H1 (cell line): Measurements from ENCODE around the gene MGRN1. TPM values are rescaled to one million over a fixed set of nuclear protein-coding genes. Genes with fewer than 3 reads are reported as not detected.

Experiments
- CTCF ChIA-PET: fragments of 300-600 bp; sonication (Branson Sonifier 250); formaldehyde crosslinking; loops from one replicate; lab custom pipeline; 2021; ENCODE audit not compliant: partially characterized antibody; lab: Charles Lee
- POLR2A ChIA-PET: fragments of 300-600 bp; sonication (Branson Sonifier 250); formaldehyde crosslinking; loops from one replicate; lab custom pipeline; 2021; ENCODE audit warnings: inconsistent platforms; ENCODE audit not compliant: partially characterized antibody; lab: Charles Lee
- DNase-seq, 2 experiments: peaks; one replicate each; pipeline versions ENCODE4 v3.0.0 to v3.0.0-alpha.2; 2010 to 2022; ENCODE audit warnings: low spot score in 2 of 2, low read depth in 1 of 2, mixed read lengths in 1 of 2
- FAIRE-seq: peaks from 2 replicates; lab custom pipeline; 2011; peaks lifted over from hg19 to GRCh38; lab: Jason Lieb, UNC
- H2AFZ ChIP-seq: 2 replicates; pipeline ENCODE4 v1.8.1; 2012; ENCODE audit warnings: low read length, inconsistent platforms
- H2AK5ac ChIP-seq: 2 replicates; pipeline ENCODE4 v1.6.1; 2013; ENCODE audit warnings: low read depth, low read length
- H2BK120ac ChIP-seq: replicated peaks from 2 replicates; pipeline ENCODE3; 2013; ENCODE audit warnings: low read depth, low read length, inconsistent platforms
- H2BK12ac ChIP-seq: 2 replicates; pipeline ENCODE4 v1.6.1; 2013; ENCODE audit warnings: low read depth, low read length
- H2BK15ac ChIP-seq: 2 replicates; pipeline ENCODE4 v1.6.1; 2013; ENCODE audit warnings: low read length
- H2BK20ac ChIP-seq: 2 replicates; pipeline ENCODE4 v1.6.1; 2013; ENCODE audit warnings: low read length
- H2BK5ac ChIP-seq: 2 replicates; pipeline ENCODE4 v1.6.1; 2013; ENCODE audit warnings: low read depth, low read length
- H3K14ac ChIP-seq: 2 replicates; pipeline ENCODE4 v1.6.1; 2013; ENCODE audit warnings: inconsistent platforms; ENCODE audit not compliant: insufficient read length
- H3K18ac ChIP-seq: 2 replicates; pipeline ENCODE4 v1.6.1; 2013; ENCODE audit warnings: low read length; ENCODE audit errors: extremely low read depth
- H3K23ac ChIP-seq: 2 replicates; pipeline ENCODE4 v1.6.1; 2013; ENCODE audit warnings: inconsistent platforms; ENCODE audit not compliant: insufficient read length
- H3K23me2 ChIP-seq: 2 replicates; pipeline ENCODE4 v1.6.1; 2013; ENCODE audit warnings: low read depth, low read length
- H3K27ac ChIP-seq: 2 replicates; pipeline ENCODE4 v1.6.1; 2011; ENCODE audit warnings: low read depth, low read length, inconsistent platforms
- H3K27me3 ChIP-seq, 4 experiments: replicated peaks in 1 of 4; 1 replicate in 1 of 4; 2 replicates in 3 of 4; pipeline versions ENCODE4 v1.6.1 to v1.8.1; 2011 to 2013; ENCODE audit warnings: low read length in 3 of 4, mild to moderate bottlenecking in 3 of 4, inconsistent platforms in 2 of 4, mixed read lengths in 2 of 4, moderate library complexity in 1 of 4; ENCODE audit not compliant: control insufficient read depth in 3 of 4, insufficient read depth in 3 of 4; ENCODE audit errors: extremely low read depth in 1 of 4
- H3K36me3 ChIP-seq, 4 experiments: 2 replicates each; pipeline versions ENCODE4 v1.6.1 to v1.8.1; 2011 to 2013; ENCODE audit warnings: mild to moderate bottlenecking in 4 of 4, low read length in 3 of 4, moderate library complexity in 2 of 4, control low read depth in 1 of 4, inconsistent platforms in 1 of 4; ENCODE audit not compliant: insufficient read depth in 4 of 4, control insufficient read depth in 2 of 4
- H3K4ac ChIP-seq: replicated peaks from 2 replicates; pipeline ENCODE3; 2013; ENCODE audit warnings: low read length, low read depth, mixed read lengths, inconsistent platforms; ENCODE audit not compliant: insufficient read length
- H3K4me1 ChIP-seq, 4 experiments: replicated peaks in 1 of 4; 1 replicate in 1 of 4; 2 replicates in 3 of 4; pipeline versions ENCODE4 v1.6.1 to v1.8.1; 2011 to 2013; ENCODE audit warnings: low read length in 3 of 4, inconsistent platforms in 2 of 4, mixed read lengths in 1 of 4; ENCODE audit not compliant: insufficient read depth in 4 of 4, control insufficient read depth in 3 of 4
- H3K4me2 ChIP-seq, 2 experiments: 2 replicates each; pipeline versions ENCODE4 v1.6.1 to v1.8.1; 2011 to 2013; ENCODE audit warnings: low read depth in 2 of 2, low read length in 2 of 2, control low read depth in 1 of 2, inconsistent platforms in 1 of 2, mild to moderate bottlenecking in 1 of 2; ENCODE audit not compliant: insufficient read depth in 1 of 2
- H3K4me3 ChIP-seq, 4 experiments: fragments of 200-600, 300-600 bp in 1 of 4; sonication (generic), shearing (Covaris generic), sonication (Bioruptor Twin) in 1 of 4; 2 replicates each; pipeline versions ENCODE4 v1.5.1 to v1.8.1; 2011 to 2016; ENCODE audit warnings: low read length in 4 of 4, low read depth in 3 of 4, control low read depth in 2 of 4, inconsistent platforms in 2 of 4, mild to moderate bottlenecking in 2 of 4, mixed read lengths in 1 of 4, moderate library complexity in 1 of 4; ENCODE audit not compliant: insufficient read depth in 2 of 4; ENCODE audit errors: extremely low read depth in 1 of 4
- H3K56ac ChIP-seq: replicated peaks from 2 replicates; pipeline ENCODE3; 2013; ENCODE audit warnings: low read depth, mild to moderate bottlenecking, mixed read lengths, low read length, inconsistent platforms; ENCODE audit not compliant: insufficient read length
- H3K79me1 ChIP-seq: 2 replicates; pipeline ENCODE4 v1.6.1; 2013; ENCODE audit warnings: low read depth, low read length, control low read depth
- H3K79me2 ChIP-seq, 2 experiments: 2 replicates each; pipeline versions ENCODE4 v1.6.1 to v1.8.1; 2012 to 2013; ENCODE audit warnings: low read length in 2 of 2, mild to moderate bottlenecking in 2 of 2, inconsistent platforms in 1 of 2; ENCODE audit not compliant: insufficient read depth in 2 of 2, control insufficient read depth in 1 of 2
- H3K9ac ChIP-seq, 4 experiments: replicated peaks in 1 of 4; 1 replicate in 1 of 4; 2 replicates in 3 of 4; pipeline versions ENCODE4 v1.6.1 to v1.8.1; 2011 to 2013; ENCODE audit warnings: low read depth in 3 of 4, low read length in 3 of 4, control low read depth in 2 of 4, mild to moderate bottlenecking in 2 of 4, moderate library complexity in 2 of 4, inconsistent platforms in 1 of 4; ENCODE audit errors: extremely low read depth in 1 of 4
- H3K9me3 ChIP-seq, 2 experiments: 2 replicates each; pipeline versions ENCODE4 v1.6.1 to v1.8.1; 2012 to 2013; ENCODE audit warnings: mild to moderate bottlenecking in 2 of 2, moderate library complexity in 2 of 2, control low read depth in 1 of 2, inconsistent platforms in 1 of 2, low read depth in 1 of 2, low read length in 1 of 2, mixed read lengths in 1 of 2; ENCODE audit not compliant: insufficient read depth in 2 of 2
- H4K20me1 ChIP-seq, 2 experiments: replicated peaks in 1 of 2; 2 replicates each; pipeline versions ENCODE3 to v1.8.1; 2011 to 2013; ENCODE audit warnings: inconsistent platforms in 2 of 2, low read length in 2 of 2, mild to moderate bottlenecking in 1 of 2; ENCODE audit not compliant: insufficient read depth in 2 of 2, control insufficient read depth in 1 of 2
- H4K5ac ChIP-seq: 2 replicates; pipeline ENCODE4 v1.6.1; 2013; ENCODE audit warnings: low read length, low read depth, mixed read lengths, inconsistent platforms; ENCODE audit not compliant: insufficient read length
- H4K8ac ChIP-seq: 2 replicates; pipeline ENCODE4 v1.8.0; 2013; ENCODE audit warnings: mild to moderate bottlenecking, moderate library complexity, low read length, inconsistent platforms; ENCODE audit not compliant: insufficient read depth; ENCODE audit errors: extremely low read depth
- H4K91ac ChIP-seq: replicated peaks from 2 replicates; pipeline ENCODE3; 2013; ENCODE audit warnings: low read length, mixed read lengths, inconsistent platforms; ENCODE audit not compliant: insufficient read length
- POU5F1 ChIP-seq: IDR thresholded peaks from 2 replicates; pipeline ENCODE4 v1.6.1; 2011; ENCODE audit warnings: low read depth, mild to moderate bottlenecking, low read length, moderate library complexity
- RAD21 ChIP-seq, 2 experiments: IDR thresholded peaks in 1 of 2; conservative IDR thresholded peaks in 1 of 2; 2 replicates each; pipeline ENCODE4 v1.6.1; 2011; ENCODE audit warnings: low read depth in 2 of 2, low read length in 2 of 2, improper control_type of control experiment in 1 of 2, inconsistent platforms in 1 of 2, mild to moderate bottlenecking in 1 of 2, moderate library complexity in 1 of 2
- TAF7 ChIP-seq: optimal IDR thresholded peaks from 2 replicates; pipeline ENCODE3; 2011; ENCODE audit warnings: low read depth, mild to moderate bottlenecking, inconsistent platforms, low read length, moderate library complexity, borderline replicate concordance
- WGBS, 2 experiments: shearing (Covaris generic) in 1 of 2; methylation state at CpG; one replicate each; pipeline versions ENCODE4 v1.1.6 to v1.1.7; 2013 to 2015; ENCODE audit warnings: low lambda C conversion rate in 2 of 2, mixed read lengths in 2 of 2, inconsistent platforms in 1 of 2, low coverage in 1 of 2, missing lambda C conversion rate in 1 of 2; ENCODE audit not compliant: insufficient replicate concordance in 2 of 2, insufficient coverage in 1 of 2, insufficient read length in 1 of 2; ENCODE audit errors: extremely low coverage in 1 of 2, missing lambda C conversion rate in 1 of 2; 5-methylcytosine and 5-hydroxymethylcytosine counted together
- polyA plus RNA-seq, 7 experiments: library from polyadenylated mRNA; depleted of rRNA in 3 of 7; stranded (reverse) in 5 of 7; unstranded in 2 of 7; fragments of >200 nt in 5 of 7; fragments of 200-250 nt in 2 of 7; gene quantifications; 1 replicate in 5 of 7; 2 replicates in 1 of 7; 4 replicates in 1 of 7; pipeline versions ENCODE4 v1.2.1 to v1.2.3, GENCODE V29; 2011 to 2013; ENCODE audit warnings: missing spikeins in 2 of 7, mixed read lengths in 2 of 7
- total RNA-seq: library from RNA; stranded (reverse); fragmentation: NEBNext Ultra II Directional; extraction: Animal tissue kit (Norgen Biotek cat#: 25700); gene quantifications from 2 replicates; pipeline ENCODE4 v1.2.1, GENCODE V29; 2021
- TF ChIP-seq, protein P1 (sequence below), 3 experiments: IDR thresholded peaks; 1 replicate in 2 of 3; 2 replicates in 1 of 3; pipeline versions ENCODE4 v1.5.1 to v1.6.1; 2011; ENCODE audit warnings: low read length in 3 of 3, mild to moderate bottlenecking in 3 of 3, inconsistent platforms in 2 of 3, low read depth in 1 of 3, moderate library complexity in 1 of 3; ENCODE audit not compliant: insufficient read depth in 1 of 3; ENCODE audit errors: control extremely low read depth in 1 of 3

Gene MGRN1
- total and polyA plus RNA-seq, 2 of the 8 experiments (the other 6 are each of a cell fraction or from before 2014, with no cell fraction given): 15.0 to 82.3 TPM

DNA sequence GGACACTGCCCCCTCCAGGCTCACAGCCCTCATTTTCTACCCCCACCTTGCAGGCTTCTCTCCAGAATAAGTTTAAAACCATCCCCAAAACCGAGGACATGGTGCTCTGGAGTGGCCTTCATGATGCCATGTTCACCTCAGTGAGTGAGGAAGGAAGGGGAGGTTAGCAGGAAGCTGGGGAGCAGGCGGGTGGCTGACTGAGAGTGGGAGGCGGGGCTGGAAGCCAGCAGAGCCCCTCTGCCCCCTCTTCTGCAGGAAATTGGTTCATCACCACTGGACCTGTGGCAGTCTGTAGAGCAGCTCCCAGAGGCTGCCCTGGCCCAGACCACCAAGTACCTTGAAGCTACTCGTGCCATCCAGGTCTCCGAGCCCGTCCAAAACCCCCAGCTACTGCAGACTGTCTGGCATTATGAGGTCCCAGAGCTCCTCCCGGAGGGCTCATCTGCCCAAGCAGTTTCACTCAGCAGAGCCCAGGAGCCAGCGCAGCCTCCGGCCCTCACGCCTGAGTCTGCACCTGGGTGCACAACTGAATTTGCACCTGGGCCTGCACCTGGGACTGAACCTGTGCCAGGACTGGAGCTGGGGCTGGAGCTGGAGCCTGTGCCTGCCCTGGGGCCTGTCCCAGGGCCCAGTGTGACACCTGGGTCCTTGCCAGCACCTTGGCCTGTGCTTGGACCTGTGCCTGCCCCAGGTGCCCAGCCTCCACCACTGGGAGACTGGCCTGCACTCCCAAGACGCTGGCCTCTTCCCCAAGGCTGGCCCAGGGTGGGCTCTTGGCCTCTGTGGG, 49.5 kb upstream of the MGRN1 start:
- no peak overlapping the region for H2AFZ ChIP-seq
- peak; percentile 49 to 53 for DNase-seq
- TF ChIP-seq RAD21 (IDR thresholded peaks at IDR 0.05 in 1 of 2, conservative IDR thresholded peaks at IDR 0.05 in 1 of 2; ENCODE audit: low read depth in 2 of 2, low read length in 2 of 2): peak; percentile 86 to 93
- no peak for TF ChIP-seq POU5F1
- TF ChIP-seq, protein P1, sequence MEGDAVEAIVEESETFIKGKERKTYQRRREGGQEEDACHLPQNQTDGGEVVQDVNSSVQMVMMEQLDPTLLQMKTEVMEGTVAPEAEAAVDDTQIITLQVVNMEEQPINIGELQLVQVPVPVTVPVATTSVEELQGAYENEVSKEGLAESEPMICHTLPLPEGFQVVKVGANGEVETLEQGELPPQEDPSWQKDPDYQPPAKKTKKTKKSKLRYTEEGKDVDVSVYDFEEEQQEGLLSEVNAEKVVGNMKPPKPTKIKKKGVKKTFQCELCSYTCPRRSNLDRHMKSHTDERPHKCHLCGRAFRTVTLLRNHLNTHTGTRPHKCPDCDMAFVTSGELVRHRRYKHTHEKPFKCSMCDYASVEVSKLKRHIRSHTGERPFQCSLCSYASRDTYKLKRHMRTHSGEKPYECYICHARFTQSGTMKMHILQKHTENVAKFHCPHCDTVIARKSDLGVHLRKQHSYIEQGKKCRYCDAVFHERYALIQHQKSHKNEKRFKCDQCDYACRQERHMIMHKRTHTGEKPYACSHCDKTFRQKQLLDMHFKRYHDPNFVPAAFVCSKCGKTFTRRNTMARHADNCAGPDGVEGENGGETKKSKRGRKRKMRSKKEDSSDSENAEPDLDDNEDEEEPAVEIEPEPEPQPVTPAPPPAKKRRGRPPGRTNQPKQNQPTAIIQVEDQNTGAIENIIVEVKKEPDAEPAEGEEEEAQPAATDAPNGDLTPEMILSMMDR (IDR thresholded peaks at IDR 0.05; ENCODE audit: control extremely low read depth in 1 of 3, insufficient read depth in 1 of 3, low read depth in 1 of 3, low read length in 3 of 3): peak; percentile 63 to 78 (median 70)
- no peak for TF ChIP-seq TAF7

More for the DNA sequence above, 49.5 kb upstream of the MGRN1 start:
- Histone ChIP-seq H3K27me3 (no peaks in the 10 kb centered on the region), H3K23me2 (no peaks in the 10 kb centered on the region), H2BK120ac (no peak overlapping the region), H4K5ac (no peak overlapping the region), H3K27ac (no peak overlapping the region), H3K18ac (no peak overlapping the region), H3K23ac (no peak overlapping the region), H3K14ac (no peak overlapping the region), H3K9ac (no peak overlapping the region), H3K4me3 (no peak overlapping the region), H2BK5ac (no peak overlapping the region), H3K56ac (no peak overlapping the region), H3K4ac (no peak overlapping the region), H3K9me3 (no peaks in the 10 kb centered on the region), H4K91ac (peak overlapping the region; percentile 10), H2BK12ac (peak overlapping the region; percentile 7; the same call in 1 of the 2 replicates), H3K79me2 (no peaks in the 10 kb centered on the region), H3K4me1 (peaks cover 7 to 11% (median 7%) of the 10 kb centered on the region in 4 experiments), H3K4me2 (no peak overlapping the region), H4K8ac (no peak overlapping the region), H2AK5ac (no peak overlapping the region), H3K79me1 (no peaks in the 10 kb centered on the region), H2BK15ac (no peak overlapping the region), H4K20me1 (no peaks in the 10 kb centered on the region), H3K36me3 (no peaks in the 10 kb centered on the region), H2BK20ac (no peak overlapping the region)
- WGBS, 2 experiments: 78% methylated on average over 11 of the region's 11 CpGs; no CpG with 5 or more reads in 1 of the 2 experiments
- no peak for FAIRE-seq
- ChIA-PET POLR2A (interaction anchor here (0.9 to 1.5 kb wide), 7 partner anchors 11 to 75 kb away, joined by 3 to 5 read pairs (median 3); no protein-coding TSS in a partner anchor), CTCF (interaction anchor here (0.8 to 8.9 kb wide), 30 partner anchors 8 to 139 kb away, joined by 3 to 143 read pairs (median 5); partner anchors contain the start of genes C16orf96, CDIP1 and MGRN1)
